Measurements from ENCODE around the gene CLMN. TPM values are rescaled to one million over a fixed set of nuclear protein-coding genes. Genes with fewer than 3 reads are reported as not detected.

CLMN gene
- total and polyA plus RNA-seq, 10 of the 15 experiments (the other 5 are each of a cell fraction or from before 2014, with no cell fraction given): 7.8 to 49.3 (median 18.5) TPM

DNA sequence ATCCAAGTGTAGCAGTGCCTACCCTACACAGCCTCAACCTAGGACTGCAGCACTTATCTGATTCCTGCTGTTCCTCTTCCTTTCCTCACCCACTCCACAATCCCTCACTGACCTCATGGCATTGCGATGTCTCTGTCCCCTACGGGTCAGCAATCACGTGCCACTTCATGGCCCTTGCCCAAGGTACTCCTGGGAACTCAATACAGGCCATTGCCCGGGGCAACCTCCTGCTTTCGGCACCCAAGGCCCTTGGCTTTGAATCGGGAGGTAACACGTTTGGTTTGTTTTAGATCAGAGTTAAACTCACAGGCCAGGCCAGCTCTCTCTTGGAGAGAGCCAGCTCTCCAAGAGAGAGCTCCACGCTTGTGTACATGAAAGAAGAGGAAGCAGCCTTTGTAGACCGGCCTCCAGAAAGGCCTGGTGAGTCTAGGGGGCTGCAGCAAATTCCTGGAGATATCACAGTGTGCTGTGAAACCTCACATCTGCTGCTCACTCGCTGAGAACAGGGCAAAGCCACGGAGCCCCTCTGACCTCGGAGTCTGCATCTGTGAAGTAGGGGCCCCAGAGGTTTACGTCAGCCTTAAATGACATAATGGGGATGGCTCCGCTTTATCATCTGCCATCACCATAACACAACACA lies 12.2 kb downstream of the CLMN start:
- no peak overlapping the region for H3K4me2 ChIP-seq (ENCODE audit: control insufficient read depth, insufficient read depth)

DNA sequence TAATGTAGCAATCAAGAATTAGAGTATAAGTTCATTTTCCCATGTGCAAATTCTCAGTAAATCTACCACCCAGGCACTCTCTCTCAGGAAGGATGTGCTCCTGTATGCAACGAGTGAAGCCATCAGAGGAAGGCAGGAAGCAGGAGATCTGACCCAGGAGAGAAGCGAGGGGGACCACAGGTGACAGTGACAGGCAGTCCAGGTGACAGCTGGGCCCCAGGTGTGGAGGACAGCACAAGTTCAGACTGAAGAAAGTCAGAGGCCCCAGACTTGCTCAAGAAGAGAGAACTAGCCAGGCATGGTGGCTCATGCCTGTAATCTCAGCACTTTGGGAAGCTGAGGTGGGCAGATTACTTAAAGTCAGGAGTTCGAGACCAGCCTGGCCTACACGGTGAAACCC lies 13.8 kb downstream of the CLMN start:
- SMC1A ChIA-PET (ENCODE audit: uncharacterized antibody, unreplicated experiment): no interaction called here
- RAD21 ChIA-PET (ENCODE audit: unreplicated experiment): no interaction called here
- no TSS peak for BruUV-seq (replicated peaks)
- FAIRE-seq: no peak
- Histone ChIP-seq H3K27me3 (replicated peaks in 1 of 2; ENCODE audit: control insufficient read depth in 2 of 2, insufficient read depth in 2 of 2, low read length in 1 of 2) (no peaks in the 10 kb centered on the region), H4K20me1 (ENCODE audit: control insufficient read depth, insufficient read depth) (no peaks in the 10 kb centered on the region), H3K9ac (ENCODE audit: control insufficient read depth, insufficient read depth, low read length) (no peak overlapping the region), H3K27ac (ENCODE audit: control insufficient read depth, insufficient read depth) (no peak overlapping the region), H3K4me3 (no peak overlapping the region), H3K79me2 (ENCODE audit: control insufficient read depth, insufficient read depth, low read length) (no peaks in the 10 kb centered on the region), H3K36me3 (ENCODE audit: control insufficient read depth in 2 of 2, insufficient read depth in 2 of 2, low read length in 1 of 2) (no peaks in the 10 kb centered on the region; a peak in 1 of 4 replicates), H3K4me1 (ENCODE audit: control insufficient read depth, insufficient read depth, low read length) (no peaks in the 10 kb centered on the region), H3K9me3 (replicated peaks; ENCODE audit: control insufficient read depth, insufficient read depth, low read length) (no peaks in the 10 kb centered on the region; the same call in 2 of the 3 replicates), H2AFZ (ENCODE audit: control insufficient read depth, low read depth, low read length) (no peak overlapping the region), H3K4me2 (ENCODE audit: control insufficient read depth, insufficient read depth) (no peak overlapping the region)
- no peak for ATAC-seq
- in situ Hi-C loops (cut with MboI): no loop called here
- no peak for DNase-seq (ENCODE audit: low read depth, low spot score)
- intact Hi-C loops (cut with micrococcal nuclease; ENCODE audit: unreplicated experiment): no loop called here
- 31% methylated on average over 4 of the region's 4 CpGs for WGBS (ENCODE audit: insufficient coverage, insufficient replicate concordance, low lambda C conversion rate, missing lambda C conversion rate)
- POLR2A ChIA-PET: interaction anchor here (0.6 kb wide), 1 partner anchor 26 kb away, joined by 3 read pairs; no protein-coding TSS in a partner anchor
- CTCF ChIA-PET: no interaction called here
- TF ChIP-seq, protein P1, sequence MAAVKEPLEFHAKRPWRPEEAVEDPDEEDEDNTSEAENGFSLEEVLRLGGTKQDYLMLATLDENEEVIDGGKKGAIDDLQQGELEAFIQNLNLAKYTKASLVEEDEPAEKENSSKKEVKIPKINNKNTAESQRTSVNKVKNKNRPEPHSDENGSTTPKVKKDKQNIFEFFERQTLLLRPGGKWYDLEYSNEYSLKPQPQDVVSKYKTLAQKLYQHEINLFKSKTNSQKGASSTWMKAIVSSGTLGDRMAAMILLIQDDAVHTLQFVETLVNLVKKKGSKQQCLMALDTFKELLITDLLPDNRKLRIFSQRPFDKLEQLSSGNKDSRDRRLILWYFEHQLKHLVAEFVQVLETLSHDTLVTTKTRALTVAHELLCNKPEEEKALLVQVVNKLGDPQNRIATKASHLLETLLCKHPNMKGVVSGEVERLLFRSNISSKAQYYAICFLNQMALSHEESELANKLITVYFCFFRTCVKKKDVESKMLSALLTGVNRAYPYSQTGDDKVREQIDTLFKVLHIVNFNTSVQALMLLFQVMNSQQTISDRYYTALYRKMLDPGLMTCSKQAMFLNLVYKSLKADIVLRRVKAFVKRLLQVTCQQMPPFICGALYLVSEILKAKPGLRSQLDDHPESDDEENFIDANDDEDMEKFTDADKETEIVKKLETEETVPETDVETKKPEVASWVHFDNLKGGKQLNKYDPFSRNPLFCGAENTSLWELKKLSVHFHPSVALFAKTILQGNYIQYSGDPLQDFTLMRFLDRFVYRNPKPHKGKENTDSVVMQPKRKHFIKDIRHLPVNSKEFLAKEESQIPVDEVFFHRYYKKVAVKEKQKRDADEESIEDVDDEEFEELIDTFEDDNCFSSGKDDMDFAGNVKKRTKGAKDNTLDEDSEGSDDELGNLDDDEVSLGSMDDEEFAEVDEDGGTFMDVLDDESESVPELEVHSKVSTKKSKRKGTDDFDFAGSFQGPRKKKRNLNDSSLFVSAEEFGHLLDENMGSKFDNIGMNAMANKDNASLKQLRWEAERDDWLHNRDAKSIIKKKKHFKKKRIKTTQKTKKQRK (IDR thresholded peaks at IDR 0.05; ENCODE audit: low read depth, low read length): no peak
- TF ChIP-seq MEF2B (IDR thresholded peaks at IDR 0.05; ENCODE audit: partially characterized antibody, poor library complexity, severe bottlenecking) (no peak), SMAD1 (IDR thresholded peaks at IDR 0.05; ENCODE audit: low read depth, partially characterized antibody) (no peak), MEF2A (IDR thresholded peaks at IDR 0.05; ENCODE audit: insufficient read depth, low read depth, low read length) (no peak)
- TF ChIP-seq, protein P2, sequence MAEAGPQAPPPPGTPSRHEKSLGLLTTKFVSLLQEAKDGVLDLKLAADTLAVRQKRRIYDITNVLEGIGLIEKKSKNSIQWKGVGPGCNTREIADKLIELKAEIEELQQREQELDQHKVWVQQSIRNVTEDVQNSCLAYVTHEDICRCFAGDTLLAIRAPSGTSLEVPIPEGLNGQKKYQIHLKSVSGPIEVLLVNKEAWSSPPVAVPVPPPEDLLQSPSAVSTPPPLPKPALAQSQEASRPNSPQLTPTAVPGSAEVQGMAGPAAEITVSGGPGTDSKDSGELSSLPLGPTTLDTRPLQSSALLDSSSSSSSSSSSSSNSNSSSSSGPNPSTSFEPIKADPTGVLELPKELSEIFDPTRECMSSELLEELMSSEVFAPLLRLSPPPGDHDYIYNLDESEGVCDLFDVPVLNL (IDR thresholded peaks at IDR 0.05; ENCODE audit: low read depth, low read length): no peak
- TF ChIP-seq, protein P3, sequence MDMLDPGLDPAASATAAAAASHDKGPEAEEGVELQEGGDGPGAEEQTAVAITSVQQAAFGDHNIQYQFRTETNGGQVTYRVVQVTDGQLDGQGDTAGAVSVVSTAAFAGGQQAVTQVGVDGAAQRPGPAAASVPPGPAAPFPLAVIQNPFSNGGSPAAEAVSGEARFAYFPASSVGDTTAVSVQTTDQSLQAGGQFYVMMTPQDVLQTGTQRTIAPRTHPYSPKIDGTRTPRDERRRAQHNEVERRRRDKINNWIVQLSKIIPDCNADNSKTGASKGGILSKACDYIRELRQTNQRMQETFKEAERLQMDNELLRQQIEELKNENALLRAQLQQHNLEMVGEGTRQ (IDR thresholded peaks at IDR 0.05; ENCODE audit: borderline replicate concordance, low read depth, low read length): no peak
- TF ChIP-seq, protein P4, sequence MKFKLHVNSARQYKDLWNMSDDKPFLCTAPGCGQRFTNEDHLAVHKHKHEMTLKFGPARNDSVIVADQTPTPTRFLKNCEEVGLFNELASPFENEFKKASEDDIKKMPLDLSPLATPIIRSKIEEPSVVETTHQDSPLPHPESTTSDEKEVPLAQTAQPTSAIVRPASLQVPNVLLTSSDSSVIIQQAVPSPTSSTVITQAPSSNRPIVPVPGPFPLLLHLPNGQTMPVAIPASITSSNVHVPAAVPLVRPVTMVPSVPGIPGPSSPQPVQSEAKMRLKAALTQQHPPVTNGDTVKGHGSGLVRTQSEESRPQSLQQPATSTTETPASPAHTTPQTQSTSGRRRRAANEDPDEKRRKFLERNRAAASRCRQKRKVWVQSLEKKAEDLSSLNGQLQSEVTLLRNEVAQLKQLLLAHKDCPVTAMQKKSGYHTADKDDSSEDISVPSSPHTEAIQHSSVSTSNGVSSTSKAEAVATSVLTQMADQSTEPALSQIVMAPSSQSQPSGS (IDR thresholded peaks at IDR 0.05; ENCODE audit: low read length): no peak

More for the DNA sequence above, 12.2 kb downstream of the CLMN start:
- in situ Hi-C loops (cut with MboI): no loop called here
- RAD21 ChIA-PET (ENCODE audit: unreplicated experiment): no interaction called here
- H2AFZ ChIP-seq (ENCODE audit: control insufficient read depth, low read depth, low read length): no peak overlapping the region
- H3K4me1 ChIP-seq (ENCODE audit: control insufficient read depth, insufficient read depth, low read length): no peaks in the 10 kb centered on the region
- FAIRE-seq (no peak), ATAC-seq (no peak), DNase-seq (ENCODE audit: low read depth, low spot score) (no peak)
- 61% methylated on average over 14 of the region's 14 CpGs for WGBS (ENCODE audit: insufficient coverage, insufficient replicate concordance, low lambda C conversion rate, missing lambda C conversion rate)
- H3K27ac ChIP-seq (ENCODE audit: control insufficient read depth, insufficient read depth): no peak overlapping the region
- CTCF ChIA-PET: no interaction called here
- TF ChIP-seq BHLHE40 (IDR thresholded peaks at IDR 0.05; ENCODE audit: borderline replicate concordance in 1 of 2, low read depth in 2 of 2, low read length in 1 of 2): peak in 1 of 2 experiments; percentile 9; a peak in 1 of 4 replicates
- TF ChIP-seq PAX8 (IDR thresholded peaks at IDR 0.05): no peak
- TF ChIP-seq CBFB (IDR thresholded peaks at IDR 0.05; ENCODE audit: low read depth): no peak
- no peaks in the 10 kb centered on the region; the same call in 2 of the 3 replicates for H3K9me3 ChIP-seq (replicated peaks; ENCODE audit: control insufficient read depth, insufficient read depth, low read length)
- H3K36me3 ChIP-seq (ENCODE audit: control insufficient read depth in 2 of 2, insufficient read depth in 2 of 2, low read length in 1 of 2): no peaks in the 10 kb centered on the region; a peak in 1 of 4 replicates
- H3K79me2 ChIP-seq (ENCODE audit: control insufficient read depth, insufficient read depth, low read length): no peaks in the 10 kb centered on the region
- no peaks in the 10 kb centered on the region for H4K20me1 ChIP-seq (ENCODE audit: control insufficient read depth, insufficient read depth)
- H3K4me3 ChIP-seq: no peak overlapping the region
- POLR2A ChIA-PET: no interaction called here
- SMC1A ChIA-PET (ENCODE audit: uncharacterized antibody, unreplicated experiment): interaction anchor here (0.6 kb wide), 1 partner anchor 118 kb away, joined by 3 read pairs; no protein-coding TSS in a partner anchor
- intact Hi-C loops (cut with micrococcal nuclease; ENCODE audit: unreplicated experiment): no loop called here
- BruUV-seq (replicated peaks): no TSS peak
- no peaks in the 10 kb centered on the region for H3K27me3 ChIP-seq (replicated peaks in 1 of 2; ENCODE audit: control insufficient read depth in 2 of 2, insufficient read depth in 2 of 2, low read length in 1 of 2)
- no peak overlapping the region for H3K9ac ChIP-seq (ENCODE audit: control insufficient read depth, insufficient read depth, low read length)

All from GM12878 (cell line).